Measurements from ENCODE around the gene CNDP2.

The CNDP2 gene

DNA sequence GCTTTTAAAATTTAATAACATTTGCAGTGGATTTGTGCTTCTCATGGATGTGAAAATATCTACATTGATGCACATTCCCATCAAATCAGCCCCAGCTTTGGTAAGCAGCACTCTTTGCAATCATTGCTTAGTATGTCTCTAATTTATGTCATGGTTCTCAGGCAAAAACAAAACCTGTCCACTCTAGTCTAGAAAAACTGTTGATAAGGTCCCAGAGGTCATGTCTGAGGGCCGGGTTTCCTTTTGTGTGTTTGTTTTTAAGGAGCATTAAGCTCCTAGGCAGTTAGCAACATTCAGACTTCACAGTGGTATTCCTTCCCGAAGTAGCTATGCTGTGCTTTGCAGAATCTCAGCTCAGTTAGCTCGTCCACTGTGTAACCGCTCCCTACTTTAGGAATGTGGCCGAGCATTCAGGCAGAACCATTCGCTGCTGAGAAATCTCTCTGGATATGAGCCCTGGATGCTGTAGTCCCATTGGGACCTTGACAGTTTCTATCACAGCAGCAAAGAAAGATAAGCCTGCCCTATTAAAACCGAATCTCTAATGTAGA, 43.1 kb upstream of the CNDP2 start:
- H3K4me3 ChIP-seq (ENCODE audit: low read depth, low read length) = no peak overlapping the region
- DNase-seq (ENCODE audit: low read depth) = no peak
- TF ChIP-seq POLR2A (IDR thresholded peaks at IDR 0.05; ENCODE audit: extremely low read depth, insufficient read length) = no peak
- TF ChIP-seq, protein P1, sequence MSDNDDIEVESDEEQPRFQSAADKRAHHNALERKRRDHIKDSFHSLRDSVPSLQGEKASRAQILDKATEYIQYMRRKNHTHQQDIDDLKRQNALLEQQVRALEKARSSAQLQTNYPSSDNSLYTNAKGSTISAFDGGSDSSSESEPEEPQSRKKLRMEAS (IDR thresholded peaks at IDR 0.05; ENCODE audit: low read depth, low read length) = no peak

GRCh38 chr18:74453642-74454198, 42.4 kb upstream of the CNDP2 start:
- no peak for TF ChIP-seq MYC (IDR thresholded peaks at IDR 0.05; ENCODE audit: low read depth, low read length)
- TF ChIP-seq POLR2A (IDR thresholded peaks at IDR 0.05; ENCODE audit: extremely low read depth, insufficient read length) = no peak
- TF ChIP-seq, protein P1 (IDR thresholded peaks at IDR 0.05; ENCODE audit: low read depth, low read length) = no peak
- TF ChIP-seq, protein P2, sequence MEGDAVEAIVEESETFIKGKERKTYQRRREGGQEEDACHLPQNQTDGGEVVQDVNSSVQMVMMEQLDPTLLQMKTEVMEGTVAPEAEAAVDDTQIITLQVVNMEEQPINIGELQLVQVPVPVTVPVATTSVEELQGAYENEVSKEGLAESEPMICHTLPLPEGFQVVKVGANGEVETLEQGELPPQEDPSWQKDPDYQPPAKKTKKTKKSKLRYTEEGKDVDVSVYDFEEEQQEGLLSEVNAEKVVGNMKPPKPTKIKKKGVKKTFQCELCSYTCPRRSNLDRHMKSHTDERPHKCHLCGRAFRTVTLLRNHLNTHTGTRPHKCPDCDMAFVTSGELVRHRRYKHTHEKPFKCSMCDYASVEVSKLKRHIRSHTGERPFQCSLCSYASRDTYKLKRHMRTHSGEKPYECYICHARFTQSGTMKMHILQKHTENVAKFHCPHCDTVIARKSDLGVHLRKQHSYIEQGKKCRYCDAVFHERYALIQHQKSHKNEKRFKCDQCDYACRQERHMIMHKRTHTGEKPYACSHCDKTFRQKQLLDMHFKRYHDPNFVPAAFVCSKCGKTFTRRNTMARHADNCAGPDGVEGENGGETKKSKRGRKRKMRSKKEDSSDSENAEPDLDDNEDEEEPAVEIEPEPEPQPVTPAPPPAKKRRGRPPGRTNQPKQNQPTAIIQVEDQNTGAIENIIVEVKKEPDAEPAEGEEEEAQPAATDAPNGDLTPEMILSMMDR (IDR thresholded peaks at IDR 0.05; ENCODE audit: low read depth, low read length) = no peak
- DNase-seq (ENCODE audit: low read depth) = no peak
- H3K4me3 ChIP-seq (ENCODE audit: low read depth, low read length) = no peak overlapping the region

DNA sequence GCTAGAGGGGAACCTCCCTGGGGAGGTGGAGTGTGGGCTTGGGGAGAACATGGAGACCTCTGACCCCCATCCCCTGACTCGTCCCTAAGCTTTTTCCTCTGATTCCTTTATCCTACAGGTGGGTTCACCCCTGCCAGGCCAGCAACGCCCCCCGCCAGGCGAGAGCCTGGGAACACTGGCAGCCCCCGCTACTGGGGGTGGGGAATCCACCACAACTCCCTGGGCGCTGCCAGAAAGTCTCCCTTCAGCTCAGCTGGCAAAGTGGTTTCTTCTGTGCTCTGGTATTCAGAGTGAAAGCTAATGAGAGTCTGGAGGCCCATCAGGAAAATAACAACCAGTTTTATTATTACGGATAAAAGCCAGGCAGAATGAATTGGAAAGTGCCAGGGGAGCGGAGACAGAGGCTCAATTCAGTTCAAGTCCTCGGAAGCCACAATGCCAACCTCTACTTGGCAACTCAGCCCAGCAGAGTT, 41.8 kb upstream of the CNDP2 start:
- no peak for DNase-seq (ENCODE audit: low read depth)
- H3K4me3 ChIP-seq (ENCODE audit: low read depth, low read length) = no peak overlapping the region
- TF ChIP-seq, protein P2 (IDR thresholded peaks at IDR 0.05; ENCODE audit: low read depth, low read length) = no peak
- TF ChIP-seq POLR2A (IDR thresholded peaks at IDR 0.05; ENCODE audit: extremely low read depth, insufficient read length) (no peak), MYC (IDR thresholded peaks at IDR 0.05; ENCODE audit: low read depth, low read length) (no peak)
- TF ChIP-seq, protein P1 (IDR thresholded peaks at IDR 0.05; ENCODE audit: low read depth, low read length) = no peak

DNA sequence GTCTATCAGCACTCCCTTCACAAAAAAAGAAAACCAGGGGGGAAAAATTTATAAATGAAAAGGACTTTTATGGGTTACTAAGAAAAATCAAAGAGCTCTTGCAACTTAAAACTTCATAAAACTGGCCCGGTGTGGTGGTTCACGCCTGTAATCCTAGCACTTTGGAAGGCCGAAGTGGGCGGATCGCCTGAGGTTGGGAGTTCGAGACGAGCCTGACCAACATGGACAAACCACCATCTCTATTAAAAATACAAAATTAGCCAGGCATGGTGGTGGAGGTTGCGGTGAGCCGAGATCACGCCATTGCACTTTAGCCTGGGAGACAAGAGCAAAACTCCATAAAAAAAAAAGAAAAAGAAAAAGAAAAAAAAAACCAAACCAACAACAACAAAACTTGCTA, 40.8 kb upstream of the CNDP2 start:
- no peak for DNase-seq (ENCODE audit: low read depth)
- TF ChIP-seq, protein P2 (IDR thresholded peaks at IDR 0.05; ENCODE audit: low read depth, low read length) = no peak
- no peak for TF ChIP-seq POLR2A (IDR thresholded peaks at IDR 0.05; ENCODE audit: extremely low read depth, insufficient read length)
- no peak for TF ChIP-seq MYC (IDR thresholded peaks at IDR 0.05; ENCODE audit: low read depth, low read length)
- TF ChIP-seq, protein P1 (IDR thresholded peaks at IDR 0.05; ENCODE audit: low read depth, low read length) = no peak
- H3K4me3 ChIP-seq (ENCODE audit: low read depth, low read length) = no peak overlapping the region

GRCh38 chr18:74456017-74456348, 40.2 kb upstream of the CNDP2 start:
- no peak for TF ChIP-seq MYC (IDR thresholded peaks at IDR 0.05; ENCODE audit: low read depth, low read length)
- TF ChIP-seq, protein P1 (IDR thresholded peaks at IDR 0.05; ENCODE audit: low read depth, low read length) = no peak
- TF ChIP-seq, protein P2 (IDR thresholded peaks at IDR 0.05; ENCODE audit: low read depth, low read length) = no peak
- H3K4me3 ChIP-seq (ENCODE audit: low read depth, low read length) = no peak overlapping the region
- no peak for DNase-seq (ENCODE audit: low read depth)

DNA sequence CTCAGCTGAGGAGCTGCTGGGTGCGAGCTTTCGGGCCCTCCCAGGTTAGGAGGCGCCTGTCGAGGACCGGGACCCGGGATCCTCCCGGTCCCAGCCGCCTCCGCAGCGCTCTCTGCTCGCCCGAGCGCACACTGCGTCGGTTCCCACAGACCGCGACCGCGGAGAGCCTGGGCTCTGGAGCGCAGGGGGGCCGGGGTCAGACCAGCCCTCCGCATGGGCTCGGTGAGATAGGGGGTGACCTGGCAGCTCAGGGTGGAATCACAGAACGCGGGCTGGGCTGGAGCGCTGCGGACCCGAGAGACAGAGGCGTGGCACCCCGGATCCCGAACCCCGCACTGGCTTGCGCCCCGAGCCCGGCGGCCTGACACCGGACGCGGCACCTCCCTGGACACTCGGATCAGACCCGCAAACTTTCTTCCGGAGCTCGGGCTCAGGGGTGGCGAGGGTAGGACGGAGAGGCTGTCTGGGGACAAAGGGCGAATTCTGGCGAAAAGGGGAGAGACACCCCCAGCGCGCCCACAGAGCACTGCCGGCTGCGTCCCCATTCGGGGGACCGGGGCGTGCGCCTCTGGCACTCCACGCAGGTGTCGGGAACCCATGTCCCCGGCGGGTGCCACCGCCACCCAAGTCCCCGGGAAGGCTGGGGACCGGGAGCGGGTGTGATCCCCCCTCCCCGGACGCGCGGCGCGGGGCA, 39.7 kb upstream of the CNDP2 start:
- no peak for DNase-seq (ENCODE audit: low read depth)
- no peak for TF ChIP-seq POLR2A (IDR thresholded peaks at IDR 0.05; ENCODE audit: extremely low read depth, insufficient read length)
- TF ChIP-seq, protein P1 (IDR thresholded peaks at IDR 0.05; ENCODE audit: low read depth, low read length) = no peak
- TF ChIP-seq MYC (IDR thresholded peaks at IDR 0.05; ENCODE audit: low read depth, low read length) = no peak
- TF ChIP-seq, protein P2 (IDR thresholded peaks at IDR 0.05; ENCODE audit: low read depth, low read length) = no peak
- H3K4me3 ChIP-seq (ENCODE audit: low read depth, low read length) = no peak overlapping the region
